ENCODE measurements around the gene IGFBP4. TPM values are rescaled to one million over a fixed set of nuclear protein-coding genes. Genes with fewer than 3 reads are reported as not detected.
A peak's percentile ranks its signal among the peaks of the same experiment; 100 is the strongest.

The IGFBP4 gene
- total and polyA plus RNA-seq, 2 experiments from 2014 or later: 44.9 to 183 TPM

- 72% methylated on average over 9 of the region's 9 CpGs for WGBS (ENCODE audit: low lambda C conversion rate, missing lambda C conversion rate)
- no peak overlapping the region for H2AFZ ChIP-seq
- no peak for DNase-seq (ENCODE audit: low spot score)
- no peaks in the 10 kb centered on the region for H3K9me2 ChIP-seq (replicated peaks; ENCODE audit: insufficient read depth)
- no peaks in the 10 kb centered on the region for H3K9me3 ChIP-seq (ENCODE audit: low read depth)
- no peak overlapping the region for H3K4me3 ChIP-seq
- H3K4me1 ChIP-seq (ENCODE audit: insufficient read depth): peaks cover 55% of the 10 kb centered on the region
- no peak overlapping the region for H3K4me2 ChIP-seq
- H3K36me3 ChIP-seq (replicated peaks; ENCODE audit: insufficient read depth, low read depth): no peaks in the 10 kb centered on the region
- TF ChIP-seq, protein P1, sequence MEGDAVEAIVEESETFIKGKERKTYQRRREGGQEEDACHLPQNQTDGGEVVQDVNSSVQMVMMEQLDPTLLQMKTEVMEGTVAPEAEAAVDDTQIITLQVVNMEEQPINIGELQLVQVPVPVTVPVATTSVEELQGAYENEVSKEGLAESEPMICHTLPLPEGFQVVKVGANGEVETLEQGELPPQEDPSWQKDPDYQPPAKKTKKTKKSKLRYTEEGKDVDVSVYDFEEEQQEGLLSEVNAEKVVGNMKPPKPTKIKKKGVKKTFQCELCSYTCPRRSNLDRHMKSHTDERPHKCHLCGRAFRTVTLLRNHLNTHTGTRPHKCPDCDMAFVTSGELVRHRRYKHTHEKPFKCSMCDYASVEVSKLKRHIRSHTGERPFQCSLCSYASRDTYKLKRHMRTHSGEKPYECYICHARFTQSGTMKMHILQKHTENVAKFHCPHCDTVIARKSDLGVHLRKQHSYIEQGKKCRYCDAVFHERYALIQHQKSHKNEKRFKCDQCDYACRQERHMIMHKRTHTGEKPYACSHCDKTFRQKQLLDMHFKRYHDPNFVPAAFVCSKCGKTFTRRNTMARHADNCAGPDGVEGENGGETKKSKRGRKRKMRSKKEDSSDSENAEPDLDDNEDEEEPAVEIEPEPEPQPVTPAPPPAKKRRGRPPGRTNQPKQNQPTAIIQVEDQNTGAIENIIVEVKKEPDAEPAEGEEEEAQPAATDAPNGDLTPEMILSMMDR (IDR thresholded peaks at IDR 0.05; ENCODE audit: poor library complexity): no peak
- TF ChIP-seq EZH2 (IDR thresholded peaks at IDR 0.05; ENCODE audit: borderline replicate concordance): no peak
- TF ChIP-seq EZH2phosphoT487 (IDR thresholded peaks at IDR 0.05; ENCODE audit: low read depth, severe bottlenecking, unreplicated experiment): no peak
- no peaks in the 10 kb centered on the region for H3K79me2 ChIP-seq
- peak overlapping the region; percentile 86 for H3K27ac ChIP-seq
- no peaks in the 10 kb centered on the region for H3K27me3 ChIP-seq
- H4K20me1 ChIP-seq (ENCODE audit: insufficient read depth, poor library complexity, severe bottlenecking): no peaks in the 10 kb centered on the region
These were observed 19.3 kb downstream of the IGFBP4 start for GRCh38 chr17:40462343-40463121.

- TF ChIP-seq, protein P1 (IDR thresholded peaks at IDR 0.05; ENCODE audit: poor library complexity): no peak
- TF ChIP-seq EZH2phosphoT487 (IDR thresholded peaks at IDR 0.05; ENCODE audit: low read depth, severe bottlenecking, unreplicated experiment) (no peak), EZH2 (IDR thresholded peaks at IDR 0.05; ENCODE audit: borderline replicate concordance) (no peak)
- Histone ChIP-seq H3K36me3 (replicated peaks; ENCODE audit: insufficient read depth, low read depth) (no peaks in the 10 kb centered on the region), H4K20me1 (ENCODE audit: insufficient read depth, poor library complexity, severe bottlenecking) (no peaks in the 10 kb centered on the region), H3K27ac (peak overlapping the region; percentile 86), H3K27me3 (no peaks in the 10 kb centered on the region), H3K4me3 (no peak overlapping the region), H3K4me1 (ENCODE audit: insufficient read depth) (peaks cover 50% of the 10 kb centered on the region), H3K79me2 (no peaks in the 10 kb centered on the region), H3K9me2 (replicated peaks; ENCODE audit: insufficient read depth) (no peaks in the 10 kb centered on the region), H2AFZ (no peak overlapping the region), H3K4me2 (no peak overlapping the region), H3K9me3 (ENCODE audit: low read depth) (no peaks in the 10 kb centered on the region)
- DNase-seq (ENCODE audit: low spot score): no peak
- 37% methylated on average over 11 of the region's 11 CpGs for WGBS (ENCODE audit: low lambda C conversion rate, missing lambda C conversion rate)
These were observed 19.9 kb downstream of the IGFBP4 start for GRCh38 chr17:40463122-40463550.

DNA sequence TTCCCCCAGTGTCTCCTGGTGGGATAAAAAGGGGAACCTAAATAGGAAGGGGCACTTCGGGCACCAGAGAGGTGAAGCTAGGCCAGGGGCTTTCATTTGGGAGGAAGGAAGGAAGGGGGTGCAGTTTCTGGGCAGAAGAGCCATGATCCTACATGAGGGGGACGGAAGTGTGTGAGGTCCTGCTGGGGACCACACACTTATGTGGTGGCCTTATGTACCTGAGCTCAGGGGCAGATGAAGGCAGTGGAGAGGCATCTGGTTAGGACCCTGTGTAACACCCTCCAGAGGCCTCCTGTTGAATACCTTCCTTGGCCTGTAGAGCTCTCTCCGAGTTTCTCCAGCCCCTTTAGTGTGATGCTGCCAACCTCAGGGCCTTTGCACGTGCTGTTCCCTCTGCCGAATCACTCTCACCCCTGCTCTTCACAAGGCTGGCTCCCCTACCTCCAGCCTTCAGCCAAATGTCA is 21.2 kb downstream of the IGFBP4 start:
- Histone ChIP-seq H3K36me3 (replicated peaks; ENCODE audit: insufficient read depth, low read depth) (no peaks in the 10 kb centered on the region), H3K4me1 (ENCODE audit: insufficient read depth) (peaks cover 38% of the 10 kb centered on the region), H3K4me2 (no peak overlapping the region), H2AFZ (no peak overlapping the region), H3K27me3 (no peaks in the 10 kb centered on the region), H4K20me1 (ENCODE audit: insufficient read depth, poor library complexity, severe bottlenecking) (no peaks in the 10 kb centered on the region), H3K79me2 (no peaks in the 10 kb centered on the region), H3K4me3 (no peak overlapping the region), H3K27ac (no peak overlapping the region), H3K9me2 (replicated peaks; ENCODE audit: insufficient read depth) (no peaks in the 10 kb centered on the region), H3K9me3 (ENCODE audit: low read depth) (no peaks in the 10 kb centered on the region)
- WGBS (ENCODE audit: low lambda C conversion rate, missing lambda C conversion rate): 96% methylated on average over 5 of the region's 5 CpGs
- DNase-seq (ENCODE audit: low spot score): no peak
- TF ChIP-seq EZH2 (IDR thresholded peaks at IDR 0.05; ENCODE audit: borderline replicate concordance): no peak
- TF ChIP-seq EZH2phosphoT487 (IDR thresholded peaks at IDR 0.05; ENCODE audit: low read depth, severe bottlenecking, unreplicated experiment): no peak
- TF ChIP-seq, protein P1 (IDR thresholded peaks at IDR 0.05; ENCODE audit: poor library complexity): no peak

Data from hepatocyte (in vitro differentiated cells).